HG03520 (cell line): Measurements from ENCODE around the gene RTP2.

ENCODE experiments used
- ATAC-seq: cut with Tn5 transposase; IDR thresholded peaks from one replicate; pipeline ENCODE4 v1.9.1; 2021; ENCODE audit warnings: mild to moderate bottlenecking, moderate library complexity; ENCODE audit not compliant: unreplicated experiment

RTP2 gene

DNA sequence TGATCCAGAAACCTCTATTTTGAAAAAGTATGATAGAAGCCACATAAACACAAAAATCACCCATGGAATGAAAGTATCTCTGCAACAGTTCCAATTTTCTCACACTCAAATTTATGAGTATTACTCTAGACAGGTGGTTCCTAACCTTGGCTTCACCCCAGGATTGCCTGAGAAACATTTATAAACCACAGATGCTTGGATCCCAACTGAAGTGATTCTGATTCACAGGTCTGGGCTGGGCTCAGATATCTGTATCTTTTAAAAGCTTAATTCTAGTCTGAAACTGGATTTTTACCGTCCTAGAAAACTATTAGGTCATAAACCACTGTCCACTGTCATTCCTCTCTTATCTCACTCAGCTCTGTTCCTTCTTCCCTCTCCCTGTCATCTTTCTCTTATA, 24.8 kb downstream of the RTP2 start:
- no peak for ATAC-seq

DNA sequence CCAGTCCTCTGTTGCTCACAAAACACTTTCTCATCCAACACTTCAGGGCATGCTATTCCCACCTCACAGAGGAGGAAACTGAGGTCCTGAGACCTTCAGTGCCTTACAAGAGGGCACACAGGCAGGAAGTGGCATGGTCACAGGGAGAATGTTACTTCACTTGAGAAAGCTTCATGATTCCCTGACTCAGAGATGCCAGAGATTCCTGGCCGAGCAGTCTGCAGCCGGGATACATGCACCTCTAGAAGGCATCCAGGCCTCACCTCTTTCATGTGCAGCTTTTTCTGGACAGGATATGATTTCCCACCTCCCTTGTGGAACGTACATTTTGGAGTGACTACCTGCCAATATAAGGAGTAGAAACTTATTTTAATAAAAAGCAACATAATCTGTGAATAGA, 29.3 kb downstream of the RTP2 start:
- ATAC-seq: no peak

DNA sequence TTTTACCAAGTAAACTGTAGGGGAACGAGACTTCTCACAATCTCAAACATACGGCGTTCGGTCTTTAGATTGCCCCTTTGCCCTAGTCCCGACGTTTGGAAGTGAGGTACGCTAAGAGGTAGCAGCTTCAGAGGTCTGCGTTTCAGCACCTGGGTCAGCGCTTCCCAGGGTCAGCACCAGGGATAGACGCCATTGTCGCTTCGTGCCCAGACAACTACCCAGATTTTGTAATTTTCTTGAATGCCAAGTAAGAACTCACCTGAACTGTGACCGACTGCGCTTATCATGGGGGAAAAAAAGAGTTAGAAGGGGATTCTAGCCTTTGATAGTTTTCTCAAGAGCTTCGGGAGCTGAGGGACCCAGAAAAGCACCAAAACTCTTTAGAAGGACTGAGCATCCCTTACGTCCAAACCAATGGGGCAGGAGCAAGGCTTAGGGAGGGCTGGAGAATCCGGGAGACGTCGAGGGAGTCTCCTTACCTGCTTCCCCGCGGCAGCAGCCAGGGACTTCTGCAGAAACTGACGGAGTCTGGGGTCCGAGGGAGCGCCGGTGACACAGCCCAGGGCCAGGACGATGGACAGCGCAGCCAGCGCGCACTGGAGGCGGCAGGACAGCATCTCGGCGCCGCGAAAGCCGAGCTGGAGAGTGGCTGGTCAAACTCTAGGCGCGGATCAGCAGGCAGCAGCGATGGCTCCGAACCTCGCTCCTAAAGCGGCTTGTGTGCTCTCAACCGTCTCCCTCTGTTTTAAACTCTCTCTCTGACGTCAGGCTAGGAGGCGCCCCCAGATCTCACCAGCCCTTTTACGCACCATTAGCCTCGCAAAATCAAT, 32.5 kb downstream of the RTP2 start, which contains the start of gene SST:
Gene SST (minus strand): TSS at position 720 of the 830 bp plus-strand sequence. CDS start 103 bp downstream, at position 617.
- no peak for ATAC-seq

DNA sequence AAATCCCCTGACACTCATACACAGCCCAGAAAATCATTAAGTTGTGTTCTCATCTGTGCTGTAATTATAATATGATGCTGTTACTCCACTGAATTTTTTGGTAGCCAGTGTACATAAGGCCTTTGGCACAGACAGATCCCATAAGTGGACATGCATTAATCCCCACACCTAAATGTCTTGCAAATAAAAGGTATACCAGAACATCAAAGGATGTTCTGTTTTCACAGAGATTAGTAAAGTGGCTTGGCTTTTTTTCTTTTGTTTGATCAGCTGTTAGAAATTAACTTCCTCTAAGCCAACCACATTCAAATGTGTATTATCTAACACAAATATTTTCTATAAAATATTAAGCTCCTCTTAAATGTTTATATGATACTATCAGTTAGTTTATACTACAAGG, 34.8 kb downstream of the RTP2 start:
- no peak for ATAC-seq

DNA sequence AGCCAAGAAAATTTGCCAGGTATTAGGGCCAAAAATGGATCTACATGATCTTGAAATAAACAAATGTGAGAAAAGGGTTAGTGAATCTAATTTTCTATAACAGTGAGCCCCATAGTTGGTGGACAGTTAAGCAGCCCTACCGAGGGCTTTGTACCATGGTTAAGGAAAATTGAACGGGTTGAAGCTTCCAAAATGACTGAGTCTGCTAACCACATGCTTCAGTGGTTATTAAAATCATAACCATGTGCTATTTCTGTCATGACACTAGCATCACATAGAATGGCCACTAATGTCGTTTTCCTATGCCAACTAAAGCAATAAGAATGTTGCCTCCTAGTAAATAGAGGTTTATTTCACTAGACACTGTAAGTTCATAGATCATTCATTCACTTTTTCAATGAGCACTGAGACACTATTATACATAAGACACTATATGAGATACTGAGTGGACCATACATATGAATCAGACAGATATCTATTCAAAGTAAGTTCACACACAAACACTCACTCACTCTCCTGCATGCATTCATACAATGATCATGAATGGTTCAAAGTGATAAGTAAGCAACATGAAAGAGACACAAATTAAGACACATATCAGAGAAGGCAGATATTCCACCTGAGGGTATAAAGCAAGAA, 36.5 kb downstream of the RTP2 start:
- no peak for ATAC-seq

DNA sequence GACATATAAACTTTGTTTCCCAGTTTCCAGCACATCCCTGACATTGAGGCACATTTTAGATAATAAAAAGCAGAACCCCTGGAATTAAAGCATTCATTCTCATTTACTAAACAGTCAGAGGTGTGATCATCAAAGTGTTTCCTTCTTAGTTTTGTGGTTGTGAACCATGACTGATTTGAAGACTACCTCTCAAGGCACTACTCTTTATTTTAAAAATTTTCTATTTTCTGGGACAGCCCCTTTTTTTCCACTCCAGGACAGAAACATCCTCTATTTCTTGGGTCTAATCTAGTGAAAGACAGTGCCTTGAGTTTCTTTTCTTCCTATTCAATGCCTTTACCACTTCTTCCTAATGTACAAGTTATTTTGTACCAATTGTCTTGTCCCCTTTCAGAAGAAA, 37.3 kb downstream of the RTP2 start:
- no peak for ATAC-seq

DNA sequence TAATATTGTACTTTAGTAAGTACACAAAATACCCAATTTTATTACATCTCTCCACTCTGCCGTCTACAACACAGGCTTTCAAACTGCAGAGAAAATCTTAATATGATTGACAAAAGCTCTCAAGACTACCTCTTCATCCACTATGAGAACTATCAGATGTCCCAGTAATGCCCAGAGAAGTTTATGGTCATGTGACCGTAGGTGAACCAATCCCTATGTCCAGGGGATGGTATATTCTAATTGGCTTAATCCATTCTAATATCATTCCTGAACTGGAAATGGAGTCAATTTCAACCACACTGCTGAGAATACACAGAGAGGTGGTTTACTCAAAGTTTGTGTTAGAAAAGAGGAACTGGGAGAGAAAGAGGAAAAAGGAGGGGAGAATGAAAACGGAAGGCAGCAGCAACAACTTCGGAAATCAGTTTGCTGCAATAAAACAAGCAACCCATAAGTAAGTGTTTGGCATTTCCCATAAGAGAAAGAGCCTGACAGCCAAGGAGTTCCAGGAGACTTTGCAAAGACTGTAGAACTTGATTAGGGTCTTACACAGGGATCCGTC, 39.4 kb downstream of the RTP2 start:
- no peak for ATAC-seq

DNA sequence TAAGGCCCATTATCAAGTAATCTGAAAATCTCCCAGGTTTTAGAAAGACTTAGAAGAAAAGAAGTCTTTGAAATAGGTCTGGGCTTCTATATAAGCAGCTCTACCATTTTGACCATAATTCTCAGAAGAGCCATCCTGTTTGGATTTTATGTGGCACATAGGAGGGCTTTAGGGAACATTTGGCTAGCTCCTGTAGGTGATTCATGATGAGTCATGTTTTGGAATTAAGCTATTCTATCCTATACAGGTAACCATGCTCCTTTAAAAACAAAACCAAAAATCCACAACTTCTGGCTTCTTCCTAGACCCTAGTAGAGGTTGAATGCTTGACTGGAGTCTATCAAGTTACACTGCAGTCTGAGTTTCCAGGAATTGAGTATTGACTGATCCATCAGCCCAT, 41.1 kb downstream of the RTP2 start:
- no peak for ATAC-seq

DNA sequence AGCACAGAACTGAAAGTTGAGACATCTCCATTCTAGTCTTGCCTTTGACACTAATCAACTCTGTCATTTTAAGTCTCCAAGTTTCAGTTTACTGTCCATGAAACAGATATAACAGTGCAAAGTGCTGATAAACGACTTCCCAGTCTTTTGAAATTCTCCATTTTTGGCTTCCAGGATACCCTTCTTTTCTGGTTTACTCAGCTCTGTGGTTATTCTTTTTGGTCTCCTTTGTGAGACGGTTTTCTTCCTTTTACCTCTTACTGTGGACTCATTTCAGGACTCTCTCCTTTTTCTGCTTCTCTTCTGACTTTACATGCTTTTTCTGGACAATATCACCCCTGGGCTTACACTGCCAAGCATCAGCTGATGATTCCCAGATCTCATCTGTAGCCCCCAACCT, 51.1 kb downstream of the RTP2 start:
- no peak for ATAC-seq
